GM23248 (cell line): ENCODE data around the gene LRRTM1.

Source experiments
- EZH2 ChIP-seq: fragments of 200-600 bp; sonication (generic); IDR thresholded peaks from 2 replicates; pipeline ENCODE4 v1.6.1; 2018; ENCODE audit warnings: antibody characterized with exemption, mild to moderate bottlenecking; ENCODE audit not compliant: insufficient read depth, poor library complexity, severe bottlenecking
- EZH2phosphoT487 ChIP-seq: fragments of 200-600 bp; sonication (generic); IDR thresholded peaks from 2 replicates; pipeline ENCODE4 v1.6.1; 2018; ENCODE audit warnings: antibody characterized with exemption, moderate library complexity, mild to moderate bottlenecking, low read depth; ENCODE audit not compliant: insufficient read depth

DNA sequence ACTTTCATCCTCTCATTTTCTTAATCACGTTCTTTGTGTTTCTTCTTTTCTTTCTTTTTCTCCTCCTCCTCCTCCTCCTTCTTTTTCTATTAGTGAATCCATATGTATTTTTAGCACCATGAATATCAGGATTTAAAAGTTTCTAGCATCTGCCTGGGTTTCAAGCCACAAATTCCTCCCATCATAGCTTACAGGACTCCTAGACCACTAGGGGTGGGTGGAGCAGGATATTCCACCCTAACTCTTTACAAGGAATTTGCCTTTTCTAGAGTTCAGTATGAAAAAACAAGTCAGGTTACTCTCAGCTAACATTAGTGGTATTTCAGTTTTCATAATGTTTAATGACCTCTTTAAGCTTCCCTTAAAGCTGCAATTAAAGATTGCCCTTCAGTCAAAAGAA is 19.1 kb upstream of the LRRTM1 start:
- TF ChIP-seq EZH2 (no peak), EZH2phosphoT487 (no peak)
